ENCODE measurements around the gene MACF1. TPM values are rescaled to one million over a fixed set of nuclear protein-coding genes. Genes with fewer than 3 reads are reported as not detected.

The MACF1 gene
- total RNA-seq, 2 donors from 2014 or later, result 154 to 355 TPM

- Histone ChIP-seq H3K27me3 (replicated peaks; ENCODE audit: insufficient read depth) (no peaks in the 10 kb centered on the region), H3K4me1 (replicated peaks) (no peaks in the 10 kb centered on the region), H3K9me3 (no peaks in the 10 kb centered on the region), H3K36me3 (no peaks in the 10 kb centered on the region), H3K4me3 (no peak overlapping the region), H3K27ac (no peak overlapping the region)
- WGBS, result 89% methylated on average over 10 of the region's 10 CpGs
- TF ChIP-seq POLR2AphosphoS5 (IDR thresholded peaks at IDR 0.05), result no peak
- TF ChIP-seq POLR2A (IDR thresholded peaks at IDR 0.05), result no peak
- no peak for TF ChIP-seq CTCF (IDR thresholded peaks at IDR 0.05)
- no peak for DNase-seq (ENCODE audit: low spot score)
- intact Hi-C loops (cut with DNase I), result no loop called here
These were observed 16.7 kb downstream of the MACF1 start for GRCh38 chr1:39220891-39221870.

- no peak for DNase-seq (ENCODE audit: low spot score)
- intact Hi-C loops (cut with DNase I), result no loop called here
- TF ChIP-seq POLR2A (IDR thresholded peaks at IDR 0.05) (no peak), POLR2AphosphoS5 (IDR thresholded peaks at IDR 0.05) (no peak), CTCF (IDR thresholded peaks at IDR 0.05) (no peak)
- H3K4me1 ChIP-seq (replicated peaks), result no peaks in the 10 kb centered on the region
- no peaks in the 10 kb centered on the region for H3K36me3 ChIP-seq
- no peak overlapping the region for H3K27ac ChIP-seq
- H3K9me3 ChIP-seq, result no peaks in the 10 kb centered on the region
- H3K27me3 ChIP-seq (replicated peaks; ENCODE audit: insufficient read depth), result no peaks in the 10 kb centered on the region
- H3K4me3 ChIP-seq, result no peak overlapping the region
These were observed 19.9 kb downstream of the MACF1 start for GRCh38 chr1:39224295-39224829.

GRCh38 chr1:39226836-39227235 is 22.3 kb downstream of the MACF1 start:
- no peaks in the 10 kb centered on the region for H3K36me3 ChIP-seq
- intact Hi-C loops (cut with DNase I), result no loop called here
- no peak for TF ChIP-seq POLR2A (IDR thresholded peaks at IDR 0.05)
- no peak for TF ChIP-seq CTCF (IDR thresholded peaks at IDR 0.05)
- TF ChIP-seq POLR2AphosphoS5 (IDR thresholded peaks at IDR 0.05), result no peak
- H3K27me3 ChIP-seq (replicated peaks; ENCODE audit: insufficient read depth), result no peaks in the 10 kb centered on the region
- H3K9me3 ChIP-seq, result no peaks in the 10 kb centered on the region
- H3K4me3 ChIP-seq, result no peak overlapping the region
- no peak for DNase-seq (ENCODE audit: low spot score)
- no peak overlapping the region for H3K27ac ChIP-seq
- no peaks in the 10 kb centered on the region for H3K4me1 ChIP-seq (replicated peaks)
- WGBS, result 97% methylated on average over 3 of the region's 3 CpGs

- WGBS, result 97% methylated on average over 6 of the region's 6 CpGs
These were observed 23.8 kb downstream of the MACF1 start for GRCh38 chr1:39228252-39228651.

More at GRCh38 chr1:39228252-39228651, 23.8 kb downstream of the MACF1 start:
- no peak overlapping the region for H3K27ac ChIP-seq
- no peak overlapping the region for H3K4me3 ChIP-seq
- H3K36me3 ChIP-seq, result no peaks in the 10 kb centered on the region
- DNase-seq (ENCODE audit: low spot score), result no peak
- TF ChIP-seq CTCF (IDR thresholded peaks at IDR 0.05) (no peak), POLR2AphosphoS5 (IDR thresholded peaks at IDR 0.05) (no peak), POLR2A (IDR thresholded peaks at IDR 0.05) (no peak)
- no peaks in the 10 kb centered on the region for H3K9me3 ChIP-seq
- H3K27me3 ChIP-seq (replicated peaks; ENCODE audit: insufficient read depth), result no peaks in the 10 kb centered on the region
- H3K4me1 ChIP-seq (replicated peaks), result no peaks in the 10 kb centered on the region
- intact Hi-C loops (cut with DNase I), result no loop called here

Measured in prostate gland (tissue), 2 donors.